ENCODE results near the gene UBE2Z.
"Not testable (repeated sequence)": the region's sequence is repeated elsewhere in the genome, so short reads cannot be mapped to it uniquely, and the experiment has no call there.

UBE2Z gene

GRCh38 chr17:48908047-48908843 lies at the start of gene UBE2Z:
Gene UBE2Z (plus strand): TSS chr17:48908407. CDS start chr17:48908504, 97 bp downstream.
- peak; percentile 91 to 96 (median 96) for DNase-seq

GRCh38 chr17:48860034-48860433 lies 48.2 kb upstream of the UBE2Z start:
- no peak for DNase-seq

- no peak for DNase-seq
Observed at GRCh38 chr17:48860456-48860855, 47.8 kb upstream of the UBE2Z start.

- DNase-seq: no peak
Observed at GRCh38 chr17:48868916-48869500, 39.2 kb upstream of the UBE2Z start.

- no peak for DNase-seq
Observed at GRCh38 chr17:48869821-48870318, 38.3 kb upstream of the UBE2Z start.

- no peak for DNase-seq
Observed at GRCh38 chr17:48871035-48871550, 37.1 kb upstream of the UBE2Z start.

- DNase-seq: peak in 1 of 3 experiments; percentile 38
Observed at GRCh38 chr17:48871551-48872351, 36.5 kb upstream of the UBE2Z start.

GRCh38 chr17:48872409-48872808 lies 35.8 kb upstream of the UBE2Z start:
- not testable (repeated sequence) for DNase-seq

GRCh38 chr17:48873209-48873608 lies 35.0 kb upstream of the UBE2Z start:
- DNase-seq: no peak

GRCh38 chr17:48873696-48874443 lies 34.3 kb upstream of the UBE2Z start:
- no peak for DNase-seq

- DNase-seq: peak; percentile 48 to 86 (median 65)
Observed at GRCh38 chr17:48878920-48879898, 29.0 kb upstream of the UBE2Z start.

GRCh38 chr17:48882272-48882671 lies 25.9 kb upstream of the UBE2Z start:
- DNase-seq: no peak

- DNase-seq: no peak
Observed at GRCh38 chr17:48883171-48883570, 25.0 kb upstream of the UBE2Z start.

- DNase-seq: no peak
Observed at GRCh38 chr17:48890086-48890485, 18.1 kb upstream of the UBE2Z start.

GRCh38 chr17:48892940-48893645 lies 15.1 kb upstream of the UBE2Z start:
- DNase-seq: peak in 1 of 3 experiments; percentile 54

GRCh38 chr17:48893646-48894508 lies 14.3 kb upstream of the UBE2Z start:
- no peak for DNase-seq

GRCh38 chr17:48894886-48895285 lies 13.3 kb upstream of the UBE2Z start:
- no peak for DNase-seq

- DNase-seq: no peak
Observed at GRCh38 chr17:48901241-48901640, 7.0 kb upstream of the UBE2Z start.

- no peak for DNase-seq
Observed at GRCh38 chr17:48903401-48903800, 4.8 kb upstream of the UBE2Z start.

All from NCI-H1417 (cell line).